H1 (cell line): ENCODE measurements around the gene TCF7. TPM values are rescaled to one million over a fixed set of nuclear protein-coding genes. Genes with fewer than 3 reads are reported as not detected.

Source experiments
- CTCF ChIA-PET: fragments of 300-600 bp; sonication (Branson Sonifier 250); formaldehyde crosslinking; loops from one replicate; lab custom pipeline; 2021; ENCODE audit not compliant: partially characterized antibody; lab: Charles Lee
- POLR2A ChIA-PET: fragments of 300-600 bp; sonication (Branson Sonifier 250); formaldehyde crosslinking; loops from one replicate; lab custom pipeline; 2021; ENCODE audit warnings: inconsistent platforms; ENCODE audit not compliant: partially characterized antibody; lab: Charles Lee
- DNase-seq, 2 experiments: peaks; one replicate each; pipeline versions ENCODE4 v3.0.0 to v3.0.0-alpha.2; 2010 to 2022; ENCODE audit warnings: low spot score in 2 of 2, low read depth in 1 of 2, mixed read lengths in 1 of 2
- FAIRE-seq: peaks from 2 replicates; lab custom pipeline; 2011; peaks lifted over from hg19 to GRCh38; lab: Jason Lieb, UNC
- H2AFZ ChIP-seq: 2 replicates; pipeline ENCODE4 v1.8.1; 2012; ENCODE audit warnings: low read length, inconsistent platforms
- H2AK5ac ChIP-seq: 2 replicates; pipeline ENCODE4 v1.6.1; 2013; ENCODE audit warnings: low read depth, low read length
- H2BK120ac ChIP-seq: replicated peaks from 2 replicates; pipeline ENCODE3; 2013; ENCODE audit warnings: low read depth, low read length, inconsistent platforms
- H2BK12ac ChIP-seq: 2 replicates; pipeline ENCODE4 v1.6.1; 2013; ENCODE audit warnings: low read depth, low read length
- H2BK15ac ChIP-seq: 2 replicates; pipeline ENCODE4 v1.6.1; 2013; ENCODE audit warnings: low read length
- H2BK20ac ChIP-seq: 2 replicates; pipeline ENCODE4 v1.6.1; 2013; ENCODE audit warnings: low read length
- H2BK5ac ChIP-seq: 2 replicates; pipeline ENCODE4 v1.6.1; 2013; ENCODE audit warnings: low read depth, low read length
- H3K14ac ChIP-seq: 2 replicates; pipeline ENCODE4 v1.6.1; 2013; ENCODE audit warnings: inconsistent platforms; ENCODE audit not compliant: insufficient read length
- H3K18ac ChIP-seq: 2 replicates; pipeline ENCODE4 v1.6.1; 2013; ENCODE audit warnings: low read length; ENCODE audit errors: extremely low read depth
- H3K23ac ChIP-seq: 2 replicates; pipeline ENCODE4 v1.6.1; 2013; ENCODE audit warnings: inconsistent platforms; ENCODE audit not compliant: insufficient read length
- H3K23me2 ChIP-seq: 2 replicates; pipeline ENCODE4 v1.6.1; 2013; ENCODE audit warnings: low read depth, low read length
- H3K27ac ChIP-seq: 2 replicates; pipeline ENCODE4 v1.6.1; 2011; ENCODE audit warnings: low read depth, low read length, inconsistent platforms
- H3K27me3 ChIP-seq, 4 experiments: replicated peaks in 1 of 4; 1 replicate in 1 of 4; 2 replicates in 3 of 4; pipeline versions ENCODE4 v1.6.1 to v1.8.1; 2011 to 2013; ENCODE audit warnings: low read length in 3 of 4, mild to moderate bottlenecking in 3 of 4, inconsistent platforms in 2 of 4, mixed read lengths in 2 of 4, moderate library complexity in 1 of 4; ENCODE audit not compliant: control insufficient read depth in 3 of 4, insufficient read depth in 3 of 4; ENCODE audit errors: extremely low read depth in 1 of 4
- H3K36me3 ChIP-seq, 4 experiments: 2 replicates each; pipeline versions ENCODE4 v1.6.1 to v1.8.1; 2011 to 2013; ENCODE audit warnings: mild to moderate bottlenecking in 4 of 4, low read length in 3 of 4, moderate library complexity in 2 of 4, control low read depth in 1 of 4, inconsistent platforms in 1 of 4; ENCODE audit not compliant: insufficient read depth in 4 of 4, control insufficient read depth in 2 of 4
- H3K4ac ChIP-seq: replicated peaks from 2 replicates; pipeline ENCODE3; 2013; ENCODE audit warnings: low read length, low read depth, mixed read lengths, inconsistent platforms; ENCODE audit not compliant: insufficient read length
- H3K4me1 ChIP-seq, 4 experiments: replicated peaks in 1 of 4; 1 replicate in 1 of 4; 2 replicates in 3 of 4; pipeline versions ENCODE4 v1.6.1 to v1.8.1; 2011 to 2013; ENCODE audit warnings: low read length in 3 of 4, inconsistent platforms in 2 of 4, mixed read lengths in 1 of 4; ENCODE audit not compliant: insufficient read depth in 4 of 4, control insufficient read depth in 3 of 4
- H3K4me2 ChIP-seq, 2 experiments: 2 replicates each; pipeline versions ENCODE4 v1.6.1 to v1.8.1; 2011 to 2013; ENCODE audit warnings: low read depth in 2 of 2, low read length in 2 of 2, control low read depth in 1 of 2, inconsistent platforms in 1 of 2, mild to moderate bottlenecking in 1 of 2; ENCODE audit not compliant: insufficient read depth in 1 of 2
- H3K4me3 ChIP-seq, 4 experiments: fragments of 200-600, 300-600 bp in 1 of 4; sonication (generic), shearing (Covaris generic), sonication (Bioruptor Twin) in 1 of 4; 2 replicates each; pipeline versions ENCODE4 v1.5.1 to v1.8.1; 2011 to 2016; ENCODE audit warnings: low read length in 4 of 4, low read depth in 3 of 4, control low read depth in 2 of 4, inconsistent platforms in 2 of 4, mild to moderate bottlenecking in 2 of 4, mixed read lengths in 1 of 4, moderate library complexity in 1 of 4; ENCODE audit not compliant: insufficient read depth in 2 of 4; ENCODE audit errors: extremely low read depth in 1 of 4
- H3K56ac ChIP-seq: replicated peaks from 2 replicates; pipeline ENCODE3; 2013; ENCODE audit warnings: low read depth, mild to moderate bottlenecking, mixed read lengths, low read length, inconsistent platforms; ENCODE audit not compliant: insufficient read length
- H3K79me1 ChIP-seq: 2 replicates; pipeline ENCODE4 v1.6.1; 2013; ENCODE audit warnings: low read depth, low read length, control low read depth
- H3K79me2 ChIP-seq, 2 experiments: 2 replicates each; pipeline versions ENCODE4 v1.6.1 to v1.8.1; 2012 to 2013; ENCODE audit warnings: low read length in 2 of 2, mild to moderate bottlenecking in 2 of 2, inconsistent platforms in 1 of 2; ENCODE audit not compliant: insufficient read depth in 2 of 2, control insufficient read depth in 1 of 2
- H3K9ac ChIP-seq, 4 experiments: replicated peaks in 1 of 4; 1 replicate in 1 of 4; 2 replicates in 3 of 4; pipeline versions ENCODE4 v1.6.1 to v1.8.1; 2011 to 2013; ENCODE audit warnings: low read depth in 3 of 4, low read length in 3 of 4, control low read depth in 2 of 4, mild to moderate bottlenecking in 2 of 4, moderate library complexity in 2 of 4, inconsistent platforms in 1 of 4; ENCODE audit errors: extremely low read depth in 1 of 4
- H3K9me3 ChIP-seq, 2 experiments: 2 replicates each; pipeline versions ENCODE4 v1.6.1 to v1.8.1; 2012 to 2013; ENCODE audit warnings: mild to moderate bottlenecking in 2 of 2, moderate library complexity in 2 of 2, control low read depth in 1 of 2, inconsistent platforms in 1 of 2, low read depth in 1 of 2, low read length in 1 of 2, mixed read lengths in 1 of 2; ENCODE audit not compliant: insufficient read depth in 2 of 2
- H4K20me1 ChIP-seq, 2 experiments: replicated peaks in 1 of 2; 2 replicates each; pipeline versions ENCODE3 to v1.8.1; 2011 to 2013; ENCODE audit warnings: inconsistent platforms in 2 of 2, low read length in 2 of 2, mild to moderate bottlenecking in 1 of 2; ENCODE audit not compliant: insufficient read depth in 2 of 2, control insufficient read depth in 1 of 2
- H4K5ac ChIP-seq: 2 replicates; pipeline ENCODE4 v1.6.1; 2013; ENCODE audit warnings: low read length, low read depth, mixed read lengths, inconsistent platforms; ENCODE audit not compliant: insufficient read length
- H4K8ac ChIP-seq: 2 replicates; pipeline ENCODE4 v1.8.0; 2013; ENCODE audit warnings: mild to moderate bottlenecking, moderate library complexity, low read length, inconsistent platforms; ENCODE audit not compliant: insufficient read depth; ENCODE audit errors: extremely low read depth
- H4K91ac ChIP-seq: replicated peaks from 2 replicates; pipeline ENCODE3; 2013; ENCODE audit warnings: low read length, mixed read lengths, inconsistent platforms; ENCODE audit not compliant: insufficient read length
- EGR1 ChIP-seq: IDR thresholded peaks from 2 replicates; pipeline ENCODE4 v1.6.1; 2011; ENCODE audit warnings: low read depth, low read length, borderline replicate concordance
- KDM1A ChIP-seq: fragments of 200-600, 300-600 bp; sonication (generic); IDR thresholded peaks from 2 replicates; pipeline ENCODE4 v1.7.1; 2016; ENCODE audit warnings: mild to moderate bottlenecking, low read length, borderline replicate concordance
- KDM4A ChIP-seq: IDR thresholded peaks from one replicate; pipeline ENCODE4 v1.7.1; 2012; ENCODE audit warnings: low read depth, mild to moderate bottlenecking, moderate library complexity, low read length, inconsistent platforms; ENCODE audit not compliant: severe bottlenecking
- KDM5A ChIP-seq: fragments of 200-600 bp; IDR thresholded peaks from 2 replicates; pipeline ENCODE4 v1.7.1; 2012; ENCODE audit warnings: mild to moderate bottlenecking, low read length, inconsistent platforms, mixed read lengths
- NANOG ChIP-seq: IDR thresholded peaks from 2 replicates; pipeline ENCODE4 v1.6.1; 2011; ENCODE audit warnings: low read length, low read depth, mild to moderate bottlenecking, inconsistent platforms; ENCODE audit not compliant: insufficient read depth, poor library complexity, severe bottlenecking
- POU5F1 ChIP-seq: IDR thresholded peaks from 2 replicates; pipeline ENCODE4 v1.6.1; 2011; ENCODE audit warnings: low read depth, mild to moderate bottlenecking, low read length, moderate library complexity
- SIRT6 ChIP-seq: IDR thresholded peaks from one replicate; pipeline ENCODE4 v1.7.1; 2012; ENCODE audit warnings: low read length, inconsistent platforms
- SP2 ChIP-seq: IDR thresholded peaks from 2 replicates; pipeline ENCODE4 v1.6.1; 2012; ENCODE audit warnings: mild to moderate bottlenecking, low read length, inconsistent platforms
- SP4 ChIP-seq: IDR thresholded peaks from 2 replicates; pipeline ENCODE4 v1.6.1; 2012; ENCODE audit warnings: low read length, inconsistent platforms
- SRF ChIP-seq: IDR thresholded peaks from 2 replicates; pipeline ENCODE4 v1.6.1; 2011; ENCODE audit warnings: mild to moderate bottlenecking, low read depth, low read length, moderate library complexity
- TCF12 ChIP-seq: IDR thresholded peaks from 2 replicates; pipeline ENCODE4 v1.6.1; 2011; ENCODE audit warnings: low read depth, mild to moderate bottlenecking, low read length
- TEAD4 ChIP-seq: IDR thresholded peaks from 2 replicates; pipeline ENCODE4 v1.6.1; 2012; ENCODE audit warnings: low read depth, low read length, inconsistent platforms, mixed read lengths
- WGBS, 2 experiments: shearing (Covaris generic) in 1 of 2; methylation state at CpG; one replicate each; pipeline versions ENCODE4 v1.1.6 to v1.1.7; 2013 to 2015; ENCODE audit warnings: low lambda C conversion rate in 2 of 2, mixed read lengths in 2 of 2, inconsistent platforms in 1 of 2, low coverage in 1 of 2, missing lambda C conversion rate in 1 of 2; ENCODE audit not compliant: insufficient replicate concordance in 2 of 2, insufficient coverage in 1 of 2, insufficient read length in 1 of 2; ENCODE audit errors: extremely low coverage in 1 of 2, missing lambda C conversion rate in 1 of 2; 5-methylcytosine and 5-hydroxymethylcytosine counted together
- polyA plus RNA-seq, 7 experiments: library from polyadenylated mRNA; depleted of rRNA in 3 of 7; stranded (reverse) in 5 of 7; unstranded in 2 of 7; fragments of >200 nt in 5 of 7; fragments of 200-250 nt in 2 of 7; gene quantifications; 1 replicate in 5 of 7; 2 replicates in 1 of 7; 4 replicates in 1 of 7; pipeline versions ENCODE4 v1.2.1 to v1.2.3, GENCODE V29; 2011 to 2013; ENCODE audit warnings: missing spikeins in 2 of 7, mixed read lengths in 2 of 7
- total RNA-seq: library from RNA; stranded (reverse); fragmentation: NEBNext Ultra II Directional; extraction: Animal tissue kit (Norgen Biotek cat#: 25700); gene quantifications from 2 replicates; pipeline ENCODE4 v1.2.1, GENCODE V29; 2021
- TF ChIP-seq, protein P1 (sequence below), 3 experiments: IDR thresholded peaks; 1 replicate in 2 of 3; 2 replicates in 1 of 3; pipeline versions ENCODE4 v1.5.1 to v1.6.1; 2011; ENCODE audit warnings: low read length in 3 of 3, mild to moderate bottlenecking in 3 of 3, inconsistent platforms in 2 of 3, low read depth in 1 of 3, moderate library complexity in 1 of 3; ENCODE audit not compliant: insufficient read depth in 1 of 3; ENCODE audit errors: control extremely low read depth in 1 of 3

TCF7 gene
- total and polyA plus RNA-seq, 2 of the 8 experiments (the other 6 are each of a cell fraction or from before 2014, with no cell fraction given) = 4.7 to 8.5 TPM

DNA sequence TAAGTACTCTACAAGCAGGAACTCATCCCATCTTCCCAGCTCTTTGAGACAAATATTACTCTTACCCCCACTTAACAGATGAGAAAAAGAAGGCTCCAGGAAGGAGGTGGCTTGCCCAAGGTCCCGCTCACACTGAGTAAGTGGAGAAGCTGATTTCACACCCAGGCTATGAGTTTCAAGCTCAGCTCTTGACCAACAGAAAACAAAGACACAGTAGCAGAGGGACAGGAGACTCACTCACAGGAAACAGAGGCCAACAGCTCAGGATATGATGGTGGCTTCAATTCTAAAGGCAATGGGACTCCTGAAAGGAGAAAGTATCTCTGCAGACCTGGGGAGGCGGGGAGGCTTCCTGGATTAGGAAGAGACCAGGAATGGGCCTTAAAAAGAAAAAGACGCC is 6.7 kb upstream of the TCF7 start:
- no peak overlapping the region for H3K9ac ChIP-seq
- no peak overlapping the region for H3K4ac ChIP-seq
- no peak overlapping the region for H3K23ac ChIP-seq
- H2AFZ ChIP-seq = no peak overlapping the region
- H3K9me3 ChIP-seq = no peaks in the 10 kb centered on the region
- no peak overlapping the region for H3K27ac ChIP-seq
- no peak overlapping the region for H3K4me3 ChIP-seq
- H2BK120ac ChIP-seq = no peak overlapping the region
- FAIRE-seq (no peak), DNase-seq (no peak)
- no peak overlapping the region for H2BK20ac ChIP-seq
- H4K91ac ChIP-seq = no peak overlapping the region
- TF ChIP-seq NANOG = no peak
- no peak for TF ChIP-seq KDM1A
- TF ChIP-seq SRF = no peak
- TF ChIP-seq TCF12 = no peak
- no peak for TF ChIP-seq SP2
- no peak for TF ChIP-seq SIRT6
- TF ChIP-seq, protein P1, sequence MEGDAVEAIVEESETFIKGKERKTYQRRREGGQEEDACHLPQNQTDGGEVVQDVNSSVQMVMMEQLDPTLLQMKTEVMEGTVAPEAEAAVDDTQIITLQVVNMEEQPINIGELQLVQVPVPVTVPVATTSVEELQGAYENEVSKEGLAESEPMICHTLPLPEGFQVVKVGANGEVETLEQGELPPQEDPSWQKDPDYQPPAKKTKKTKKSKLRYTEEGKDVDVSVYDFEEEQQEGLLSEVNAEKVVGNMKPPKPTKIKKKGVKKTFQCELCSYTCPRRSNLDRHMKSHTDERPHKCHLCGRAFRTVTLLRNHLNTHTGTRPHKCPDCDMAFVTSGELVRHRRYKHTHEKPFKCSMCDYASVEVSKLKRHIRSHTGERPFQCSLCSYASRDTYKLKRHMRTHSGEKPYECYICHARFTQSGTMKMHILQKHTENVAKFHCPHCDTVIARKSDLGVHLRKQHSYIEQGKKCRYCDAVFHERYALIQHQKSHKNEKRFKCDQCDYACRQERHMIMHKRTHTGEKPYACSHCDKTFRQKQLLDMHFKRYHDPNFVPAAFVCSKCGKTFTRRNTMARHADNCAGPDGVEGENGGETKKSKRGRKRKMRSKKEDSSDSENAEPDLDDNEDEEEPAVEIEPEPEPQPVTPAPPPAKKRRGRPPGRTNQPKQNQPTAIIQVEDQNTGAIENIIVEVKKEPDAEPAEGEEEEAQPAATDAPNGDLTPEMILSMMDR (IDR thresholded peaks at IDR 0.05; ENCODE audit: control extremely low read depth in 1 of 3, insufficient read depth in 1 of 3, low read depth in 1 of 3, low read length in 3 of 3) = no peak
- no peak for TF ChIP-seq TEAD4
- TF ChIP-seq KDM4A = no peak
- no peak for TF ChIP-seq EGR1
- no peak for TF ChIP-seq KDM5A
- no peak for TF ChIP-seq SP4
- TF ChIP-seq POU5F1 = no peak
- H3K27me3 ChIP-seq = peaks cover 9 to 28% (median 20%) of the 10 kb centered on the region in 4 experiments
- H3K4me1 ChIP-seq = peaks cover 0 to 3% (median under 1%) of the 10 kb centered on the region in 4 experiments; a peak in 3 of 7 replicates
- no peaks in the 10 kb centered on the region for H3K36me3 ChIP-seq
- CTCF ChIA-PET = interaction anchor here (0.6 to 2.8 kb wide), 4 partner anchors 15 to 601 kb away, joined by 3 to 10 read pairs (median 3); no protein-coding TSS in a partner anchor
- no peak overlapping the region for H4K8ac ChIP-seq
- H2BK12ac ChIP-seq = no peak overlapping the region
- H3K79me2 ChIP-seq = no peaks in the 10 kb centered on the region
- peaks cover 0 to 1% of the 10 kb centered on the region in 2 experiments for H4K20me1 ChIP-seq
- no peak overlapping the region for H4K5ac ChIP-seq
- H3K79me1 ChIP-seq = no peaks in the 10 kb centered on the region
- no peak overlapping the region for H3K18ac ChIP-seq
- no peak overlapping the region for H3K56ac ChIP-seq
- H3K14ac ChIP-seq = no peak overlapping the region
- H2BK15ac ChIP-seq = 0 out of 2 replicates have a peak overlapping the region, but pooled peaks have one; percentile 72
- H2BK5ac ChIP-seq = no peak overlapping the region
- 86% methylated on average over 3 of the region's 3 CpGs; no CpG with 5 or more reads in 1 of the 2 experiments for WGBS, 2 experiments
- H3K4me2 ChIP-seq = no peak overlapping the region
- POLR2A ChIA-PET = no interaction called here
- no peaks in the 10 kb centered on the region for H3K23me2 ChIP-seq
- no peak overlapping the region for H2AK5ac ChIP-seq
